ENCODE results near the gene RNU6-9.

GRCh38 chr19:932648-933552, 39.6 kb downstream of the RNU6-9 start:
- no peak for TF ChIP-seq POLR2AphosphoS5 (IDR thresholded peaks at IDR 0.05; ENCODE audit: low read depth, low read length)
- TF ChIP-seq REST (IDR thresholded peaks at IDR 0.05; ENCODE audit: insufficient read depth in 1 of 2, low read depth in 2 of 2, low read length in 2 of 2), result no peak
- no peak for TF ChIP-seq TAF1 (IDR thresholded peaks at IDR 0.05; ENCODE audit: borderline replicate concordance, insufficient read depth, low read length)
- peak; percentile 11; the same call in 1 of the 2 replicates for TF ChIP-seq SIN3A (IDR thresholded peaks at IDR 0.05; ENCODE audit: borderline replicate concordance, insufficient read depth, low read length)
